ENCODE measurements around the gene FAIM2.
"Not testable (repeated sequence)": the region's sequence is repeated elsewhere in the genome, so short reads cannot be mapped to it uniquely, and the experiment has no call there.

Gene FAIM2

DNA sequence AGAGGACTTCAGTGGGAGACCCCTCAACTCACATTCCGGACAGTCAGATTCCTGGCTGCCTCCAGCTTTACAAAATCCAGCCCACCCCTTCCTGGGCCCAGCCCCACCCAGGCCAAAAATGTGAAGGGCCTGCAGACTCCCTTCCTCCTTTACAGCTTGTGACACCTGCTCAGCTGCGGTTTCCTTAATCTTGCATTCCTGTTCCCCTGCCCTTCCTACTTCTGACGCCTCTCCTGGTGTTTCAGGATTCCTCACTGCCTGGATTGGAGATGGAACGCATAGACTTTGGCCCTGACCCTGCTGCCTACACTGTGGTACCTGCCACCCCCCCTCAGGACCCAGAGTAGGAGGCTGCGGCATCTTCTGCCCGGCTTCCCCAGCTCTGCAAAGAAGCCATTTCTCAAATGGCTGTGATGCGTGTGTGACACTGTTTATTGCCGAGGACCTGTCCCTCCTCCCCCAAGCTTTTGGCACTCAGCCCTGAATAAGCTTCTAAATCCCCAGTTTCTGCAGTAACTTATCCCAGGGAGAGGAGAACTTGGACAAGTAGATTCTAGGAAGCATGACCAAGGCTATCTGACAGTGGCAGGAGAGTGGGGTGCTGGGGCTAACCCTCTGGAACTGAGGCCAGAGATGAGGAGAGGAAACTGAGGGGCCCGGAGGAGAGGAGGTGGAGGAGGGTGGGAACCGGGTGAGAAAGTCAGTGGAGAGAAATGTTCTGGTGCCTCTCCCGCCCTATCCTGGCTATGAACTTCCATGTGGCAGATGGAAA, 35.9 kb downstream of the FAIM2 start:
- in situ Hi-C loops (cut with MboI; ENCODE audit: low sequenced_read_pairs), result no loop called here

GRCh38 chr12:49866859-49867569, 36.7 kb downstream of the FAIM2 start:
- in situ Hi-C loops (cut with MboI; ENCODE audit: low sequenced_read_pairs), result no loop called here

GRCh38 chr12:49865782-49866135, 37.9 kb downstream of the FAIM2 start:
- in situ Hi-C loops (cut with MboI; ENCODE audit: low sequenced_read_pairs), result no loop called here

GRCh38 chr12:49865109-49865781, 38.5 kb downstream of the FAIM2 start:
- in situ Hi-C loops (cut with MboI; ENCODE audit: low sequenced_read_pairs), result no loop called here

GRCh38 chr12:49864798-49865090, 39.0 kb downstream of the FAIM2 start:
- in situ Hi-C loops (cut with MboI; ENCODE audit: low sequenced_read_pairs), result no loop called here

GRCh38 chr12:49863946-49864797, 39.5 kb downstream of the FAIM2 start:
- in situ Hi-C loops (cut with MboI; ENCODE audit: low sequenced_read_pairs), result no loop called here

GRCh38 chr12:49860921-49861320, 42.8 kb downstream of the FAIM2 start:
- in situ Hi-C loops (cut with MboI; ENCODE audit: low sequenced_read_pairs), result not testable (repeated sequence)

GRCh38 chr12:49855890-49856289, 47.8 kb downstream of the FAIM2 start:
- in situ Hi-C loops (cut with MboI; ENCODE audit: low sequenced_read_pairs), result not testable (repeated sequence)

DNA sequence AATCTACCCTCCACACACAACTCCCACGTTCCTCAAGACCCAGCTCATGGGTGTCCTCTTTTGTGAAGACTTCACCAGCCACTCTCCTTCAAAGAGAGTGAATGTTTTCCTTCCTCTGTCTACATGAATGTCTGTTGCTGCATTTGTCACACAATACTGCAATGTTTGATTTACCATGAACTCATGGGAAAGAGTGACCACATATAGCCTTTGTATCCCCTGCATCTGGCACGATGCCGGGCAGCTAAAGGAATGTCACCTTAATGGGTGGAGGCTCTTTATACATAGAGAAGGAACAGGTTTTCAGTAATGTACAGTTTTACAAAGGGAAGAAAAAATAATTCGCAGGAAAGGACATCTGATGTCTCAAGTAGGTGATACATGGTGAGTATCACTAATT, 48.7 kb downstream of the FAIM2 start:
- in situ Hi-C loops (cut with MboI; ENCODE audit: low sequenced_read_pairs), result no loop called here

- in situ Hi-C loops (cut with MboI; ENCODE audit: low sequenced_read_pairs), result no loop called here
Measured at GRCh38 chr12:49853671-49854070, 50.0 kb downstream of the FAIM2 start.

DNA sequence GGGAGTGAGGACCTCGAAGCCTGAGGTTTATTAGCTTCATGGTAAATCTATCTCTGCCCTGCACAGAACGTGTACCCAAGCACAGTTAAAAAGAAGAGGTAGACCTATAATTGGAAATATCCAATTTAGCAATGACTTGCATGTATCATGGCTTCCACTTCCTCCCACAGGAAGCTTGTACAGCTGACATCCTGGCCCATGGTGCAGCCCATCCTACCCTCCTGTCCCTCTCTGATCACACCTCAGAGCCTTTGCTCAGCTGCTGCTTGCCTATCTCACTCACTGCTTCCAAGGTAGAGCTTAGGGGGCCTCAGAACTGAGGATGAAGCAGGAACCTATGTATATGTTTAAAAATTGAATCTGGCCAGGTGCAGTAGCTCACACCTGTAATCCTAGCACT, 56.5 kb downstream of the FAIM2 start:
- in situ Hi-C loops (cut with MboI; ENCODE audit: low sequenced_read_pairs), result no loop called here

DNA sequence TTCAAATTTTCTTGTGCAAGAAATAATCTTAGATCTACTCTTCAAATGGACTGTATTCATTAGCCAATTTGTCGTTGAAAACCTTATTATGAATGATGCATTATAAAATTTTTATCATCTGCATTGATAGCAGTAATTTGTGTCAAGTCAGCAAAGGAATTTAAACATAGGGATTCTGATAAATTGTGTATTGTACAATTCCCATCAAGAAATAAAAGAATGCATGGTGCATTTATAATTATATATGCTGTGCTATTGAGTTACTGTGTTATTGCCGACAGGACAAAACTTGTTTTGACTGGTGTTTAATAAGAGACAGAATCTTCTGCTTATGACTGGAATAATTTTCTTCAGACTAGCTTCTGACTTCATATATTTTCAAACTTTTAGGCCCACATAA, 57.7 kb downstream of the FAIM2 start:
- in situ Hi-C loops (cut with MboI; ENCODE audit: low sequenced_read_pairs), result no loop called here

DNA sequence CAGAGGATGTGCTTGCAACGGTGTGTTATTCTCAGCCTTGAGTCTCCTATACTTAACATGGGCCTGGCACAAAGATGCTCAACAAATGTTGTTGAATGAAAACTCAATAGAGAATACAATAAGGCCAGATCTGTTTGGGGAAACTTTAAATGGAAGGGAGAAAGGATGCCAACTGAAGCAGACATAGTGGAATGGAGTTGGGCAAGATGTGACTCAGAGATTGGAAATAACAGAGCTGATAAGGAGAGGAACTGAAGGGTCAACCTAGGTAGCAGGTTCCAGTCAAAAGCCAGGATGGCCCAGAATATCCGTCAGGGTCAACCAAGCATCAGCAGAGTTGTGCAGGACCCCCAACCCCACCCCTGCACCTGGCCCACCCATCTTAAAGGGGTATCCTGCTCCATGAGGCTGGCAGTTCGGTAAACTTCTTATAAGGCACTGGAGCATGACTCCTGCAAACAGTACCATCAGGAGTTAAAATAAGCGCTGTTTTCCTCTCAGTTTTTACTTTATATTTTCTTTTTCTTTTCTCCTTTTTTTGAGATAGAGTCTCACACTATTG, 59.7 kb downstream of the FAIM2 start:
- in situ Hi-C loops (cut with MboI; ENCODE audit: low sequenced_read_pairs), result no loop called here

GRCh38 chr12:49843411-49843810, 60.3 kb downstream of the FAIM2 start:
- in situ Hi-C loops (cut with MboI; ENCODE audit: low sequenced_read_pairs), result no loop called here

- in situ Hi-C loops (cut with MboI; ENCODE audit: low sequenced_read_pairs), result no loop called here
Measured at GRCh38 chr12:49842519-49843352, 61.0 kb downstream of the FAIM2 start, which contains the start of gene BCDIN3D. Gene BCDIN3D (minus strand): TSS chr12:49843106. CDS start chr12:49843087, 19 bp downstream.

- in situ Hi-C loops (cut with MboI; ENCODE audit: low sequenced_read_pairs), result loop anchor here (5.0 kb wide), 1 partner anchor 57 kb away; no protein-coding TSS in a partner anchor
Measured at GRCh38 chr12:49838973-49839633, 64.6 kb downstream of the FAIM2 start.

GRCh38 chr12:49832836-49833421, 70.8 kb downstream of the FAIM2 start:
- in situ Hi-C loops (cut with MboI; ENCODE audit: low sequenced_read_pairs), result no loop called here

- in situ Hi-C loops (cut with MboI; ENCODE audit: low sequenced_read_pairs), result no loop called here
Measured at GRCh38 chr12:49831717-49832116, 72.0 kb downstream of the FAIM2 start.

Measured in HL-60/S4 treated with phorbol 12-myristate 13-acetate at 8.2 ng/mL for 4 days and 3 days (cell line).